Motor neuron (in vitro differentiated cells): ENCODE data around the gene FAM222A. TPM values are rescaled to one million over a fixed set of nuclear protein-coding genes. Genes with fewer than 3 reads are reported as not detected.
"Not testable (repeated sequence)": the region's sequence is repeated elsewhere in the genome, so short reads cannot be mapped to it uniquely, and the experiment has no call there.

Experiments
- ATAC-seq, 8 experiments: fragments of 200-7000 bp; cut with Tn5 transposase; replicated peaks in 6 of 8; 2 replicates each; pipeline ENCODE4 v1.8.0; 2021; ENCODE audit warnings: mild to moderate bottlenecking in 8 of 8, moderate library complexity in 8 of 8
- H3K27ac ChIP-seq, 2 donors: fragments of 250-450 bp; sonication (Bioruptor Pico); 2 replicates each; pipeline ENCODE4 v1.9.0; 2021; ENCODE audit warnings: antibody characterized with exemption in 2 of 2, mild to moderate bottlenecking in 2 of 2, moderate library complexity in 1 of 2
- H3K4me1 ChIP-seq, 2 donors: fragments of 250-450 bp; sonication (Bioruptor Pico); replicated peaks in 1 of 2; 2 replicates each; pipeline ENCODE4 v1.6.1; 2021; ENCODE audit warnings: antibody characterized with exemption in 2 of 2, mild to moderate bottlenecking in 2 of 2, moderate library complexity in 1 of 2
- H3K4me3 ChIP-seq, 5 donors: fragments of 250-450 bp; sonication (Bioruptor Pico); 2 replicates each; pipeline ENCODE4 v1.9.0; 2021; ENCODE audit warnings: antibody characterized with exemption in 5 of 5, mild to moderate bottlenecking in 5 of 5, moderate library complexity in 4 of 5
- WGBS, 10 experiments: fragments of 450-650 bp; shearing (Covaris generic); methylation state at CpG; one replicate each; pipeline ENCODE4 v1.0.0; 2022; 5-methylcytosine and 5-hydroxymethylcytosine counted together
- in situ Hi-C, 9 experiments: fragments of 400-800 bp; cut with MboI; loops; one replicate each; pipeline ENCODE4 v1.15.0; 2021; ENCODE audit warnings: low sequenced_read_pairs in 9 of 9, low pct_unique_long_range_greater_than_20kb in 2 of 9; ENCODE audit not compliant: unreplicated experiment in 9 of 9
- total RNA-seq, 8 experiments: library from RNA; unstranded; fragments of 300-600 nt; gene quantifications; 2 replicates each; pipeline versions ENCODE4 v1.2.3 to v1.2.4, GENCODE V29; 2022

FAM222A gene
- total RNA-seq, 8 experiments from 2014 or later = 0.73 to 17.8 (median 8.1) TPM

GRCh38 chr12:109681986-109682707 lies 31.5 kb upstream of the FAM222A start:
- in situ Hi-C loops = no loop called here
- Histone ChIP-seq H3K4me3 (no peak overlapping the region), H3K27ac (no peak overlapping the region), H3K4me1 (peaks cover 27 to 29% of the 10 kb centered on the region in 2 donors)
- ATAC-seq = peak in 3 of 8 experiments; percentile 71 to 94 (median 88)
- 6 to 100% (median 77%) methylated on average over 1 to 6 of the region's 7 CpGs for WGBS, 10 experiments

GRCh38 chr12:109682708-109683060 lies 30.9 kb upstream of the FAM222A start:
- in situ Hi-C loops = no loop called here

DNA sequence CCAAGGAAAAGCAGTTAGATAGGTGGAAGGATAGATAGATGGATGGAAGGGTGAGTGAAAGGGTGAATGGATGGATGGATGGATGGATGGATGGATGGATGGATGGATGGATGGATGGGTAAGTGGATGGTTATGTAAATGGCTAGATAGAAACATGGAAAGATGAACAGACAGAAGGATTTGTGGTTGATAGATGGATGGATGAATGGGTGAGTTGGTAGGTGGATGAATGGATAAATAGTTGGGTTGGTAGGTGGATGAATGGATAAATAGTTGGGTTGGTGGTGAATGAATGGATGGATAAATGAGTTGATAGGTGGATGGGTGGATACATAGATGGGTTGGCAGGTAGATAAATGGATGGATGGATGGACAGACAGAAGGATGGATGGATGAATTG lies 30.3 kb upstream of the FAM222A start:
- Histone ChIP-seq H3K27ac (no peak overlapping the region), H3K4me1 (peaks cover 16 to 17% of the 10 kb centered on the region in 2 donors), H3K4me3 (no peak overlapping the region)
- in situ Hi-C loops = no loop called here
- no peak for ATAC-seq

More at GRCh38 chr12:109682708-109683060, 30.9 kb upstream of the FAM222A start:
- Histone ChIP-seq H3K4me1 (peaks cover 22 to 24% of the 10 kb centered on the region in 2 donors), H3K4me3 (no peak overlapping the region), H3K27ac (no peak overlapping the region)
- WGBS, 10 experiments = 86 to 100% (median 100%) methylated on average over 1 of the region's 1 CpG; no CpG with 5 or more reads in 7 of the 10 experiments
- ATAC-seq = peak in 1 of 8 experiments; percentile 12

GRCh38 chr12:109685574-109686447 lies 27.8 kb upstream of the FAM222A start:
- 0 to 94% (median 82%) methylated on average over 1 to 5 of the region's 10 CpGs; no CpG with 5 or more reads in 2 of the 10 experiments for WGBS, 10 experiments
- in situ Hi-C loops = no loop called here
- peak in 1 of 8 experiments; percentile 50 for ATAC-seq
- H3K4me3 ChIP-seq = no peak overlapping the region
- H3K4me1 ChIP-seq = no peaks in the 10 kb centered on the region
- H3K27ac ChIP-seq = no peak overlapping the region

DNA sequence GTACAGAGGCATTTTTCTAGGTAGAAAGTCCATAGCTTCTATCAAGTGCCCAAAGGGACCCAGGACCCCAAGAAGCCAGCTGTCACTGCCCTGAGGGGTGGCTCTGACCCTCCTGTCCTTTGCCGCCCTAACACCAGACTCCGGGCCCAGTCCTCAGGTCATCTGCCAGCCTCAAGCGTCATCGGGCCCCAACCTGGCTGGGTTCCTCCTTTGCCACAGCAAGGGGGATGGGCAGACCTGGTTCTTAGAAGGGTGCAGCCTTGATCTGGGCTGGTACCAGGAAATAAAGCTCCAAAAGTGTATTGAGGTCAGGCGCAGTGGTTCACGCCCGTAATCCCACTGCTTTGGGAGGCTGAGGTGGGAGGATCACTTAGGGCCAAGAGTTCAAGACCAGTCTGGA lies 27.1 kb upstream of the FAM222A start:
- H3K4me3 ChIP-seq = no peak overlapping the region
- no peak overlapping the region for H3K27ac ChIP-seq
- in situ Hi-C loops = no loop called here
- WGBS, 10 experiments = 86 to 100% (median 95%) methylated on average over 3 to 7 of the region's 7 CpGs; no CpG with 5 or more reads in 6 of the 10 experiments
- H3K4me1 ChIP-seq = no peaks in the 10 kb centered on the region
- no peak for ATAC-seq

DNA sequence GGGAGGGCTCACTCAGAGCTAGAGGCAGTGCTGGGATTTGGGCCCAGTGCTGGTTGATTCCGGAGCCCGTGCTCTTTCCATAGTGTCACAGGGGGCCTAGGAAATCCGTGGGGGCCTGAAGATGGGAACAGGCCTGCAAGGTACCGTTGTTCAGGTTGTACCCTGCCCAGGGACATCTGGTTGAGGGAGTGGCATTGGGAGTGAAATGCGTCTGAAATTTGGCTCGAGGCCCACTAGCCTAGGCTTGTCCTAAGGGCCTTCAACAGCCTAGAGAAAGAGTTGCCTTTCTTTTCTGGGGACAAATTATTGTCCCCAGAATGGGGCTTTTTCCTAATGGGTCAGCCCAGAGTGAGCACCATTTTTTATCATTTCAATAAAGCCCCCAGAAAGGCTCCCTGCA lies 26.4 kb upstream of the FAM222A start:
- WGBS, 10 experiments = 24 to 81% (median 80%) methylated on average over 2 to 6 of the region's 6 CpGs; no CpG with 5 or more reads in 7 of the 10 experiments
- in situ Hi-C loops = no loop called here
- Histone ChIP-seq H3K4me3 (no peak overlapping the region), H3K27ac (no peak overlapping the region), H3K4me1 (no peaks in the 10 kb centered on the region)
- ATAC-seq = peak in 3 of 8 experiments; percentile 67 to 91 (median 79)

DNA sequence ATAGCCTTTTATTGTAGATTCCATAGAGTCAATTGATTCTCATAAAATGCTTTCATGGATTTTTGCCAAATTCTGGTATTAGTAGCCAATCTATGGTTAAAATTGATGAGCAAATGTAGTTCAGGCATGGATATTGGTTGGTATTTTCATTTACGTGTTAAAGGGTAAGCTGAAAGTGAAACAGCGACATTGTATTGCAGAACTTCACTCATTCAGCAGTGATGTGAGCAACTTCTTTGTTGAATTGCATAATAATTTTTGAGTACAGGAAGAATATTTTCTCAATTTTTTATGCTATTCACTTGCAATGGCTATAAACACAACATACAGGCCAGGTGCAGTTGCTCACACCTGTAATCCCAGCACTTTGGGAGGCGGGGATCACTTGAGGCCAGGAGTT lies 24.2 kb upstream of the FAM222A start:
- in situ Hi-C loops = no loop called here
- 10 to 100% (median 90%) methylated on average over 1 to 3 of the region's 3 CpGs for WGBS, 10 experiments
- Histone ChIP-seq H3K4me1 (no peaks in the 10 kb centered on the region), H3K4me3 (no peak overlapping the region), H3K27ac (no peak overlapping the region)
- ATAC-seq = no peak

GRCh38 chr12:109693160-109693559 lies 20.5 kb upstream of the FAM222A start:
- no peak for ATAC-seq
- WGBS, 10 experiments = 0 to 100% (median 88%) methylated on average over 1 of the region's 1 CpG; no CpG with 5 or more reads in 4 of the 10 experiments
- H3K4me3 ChIP-seq = no peak overlapping the region
- no peak overlapping the region for H3K27ac ChIP-seq
- H3K4me1 ChIP-seq = peaks cover 6 to 8% of the 10 kb centered on the region in 2 donors
- in situ Hi-C loops = no loop called here

DNA sequence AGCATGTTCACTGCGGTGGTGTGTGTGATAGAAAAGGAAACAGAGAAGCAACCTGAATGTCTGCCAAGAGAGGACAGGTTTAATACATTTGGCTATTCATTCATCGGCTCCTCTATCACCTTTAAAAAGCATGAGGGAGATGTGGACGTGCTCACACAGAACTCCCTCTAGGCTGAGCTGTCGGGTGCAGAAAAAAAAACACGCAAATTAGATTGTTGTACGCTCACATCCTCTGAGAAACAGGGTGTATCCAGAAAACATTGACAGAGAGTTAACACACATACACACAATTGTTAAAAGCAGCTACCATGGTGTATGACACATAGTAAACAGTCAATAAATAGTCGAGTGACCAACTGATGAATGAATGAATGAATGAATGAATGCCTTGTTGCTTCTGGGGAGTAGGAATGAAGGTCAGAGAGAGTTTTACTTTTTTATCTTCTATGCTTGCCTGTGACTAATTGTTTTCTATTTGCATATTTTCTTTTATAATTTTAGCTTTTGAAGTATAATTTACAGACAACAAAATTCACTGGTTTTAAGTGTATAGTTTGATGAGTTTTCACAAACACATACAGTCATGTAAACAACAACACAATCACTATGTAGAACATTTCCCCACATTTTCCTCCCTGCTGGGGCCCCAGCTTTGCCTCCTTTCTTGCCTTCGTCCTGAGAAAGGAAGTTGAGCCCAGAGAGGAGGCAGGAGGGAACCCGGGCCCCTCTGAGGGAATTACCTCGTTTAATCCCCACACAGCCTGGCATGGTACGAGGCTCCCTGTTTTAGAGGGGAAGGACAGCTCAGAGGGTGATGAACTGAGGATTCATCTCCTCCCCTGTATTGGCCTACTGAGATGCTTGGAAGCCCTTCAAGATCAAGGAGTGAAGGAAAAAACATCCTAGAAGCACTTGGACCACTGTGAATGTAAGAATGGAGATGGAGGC lies 19.7 kb upstream of the FAM222A start:
- Histone ChIP-seq H3K27ac (no peak overlapping the region), H3K4me1 (peaks cover 6 to 8% of the 10 kb centered on the region in 2 donors), H3K4me3 (no peak overlapping the region)
- peak in 3 of 8 experiments; percentile 19 to 50 (median 38) for ATAC-seq
- 24 to 80% (median 62%) methylated on average over 1 to 9 of the region's 11 CpGs for WGBS, 10 experiments
- in situ Hi-C loops = no loop called here

- H3K4me3 ChIP-seq, in situ Hi-C loops, H3K4me1 ChIP-seq, H3K27ac ChIP-seq, ATAC-seq: not testable (repeated sequence)
- WGBS, 10 experiments = 50 to 100% (median 67%) methylated on average over 1 to 3 of the region's 6 CpGs; no CpG with 5 or more reads in 5 of the 10 experiments
These were observed 19.0 kb upstream of the FAM222A start for GRCh38 chr12:109694629-109695028.

GRCh38 chr12:109695416-109695815 lies 18.2 kb upstream of the FAM222A start:
- in situ Hi-C loops = no loop called here
- Histone ChIP-seq H3K4me1 (peaks cover 6 to 8% of the 10 kb centered on the region in 2 donors), H3K4me3 (no peak overlapping the region), H3K27ac (no peak overlapping the region)
- WGBS, 10 experiments = 40 to 95% (median 81%) methylated on average over 1 to 5 of the region's 12 CpGs; no CpG with 5 or more reads in 2 of the 10 experiments
- no peak for ATAC-seq

DNA sequence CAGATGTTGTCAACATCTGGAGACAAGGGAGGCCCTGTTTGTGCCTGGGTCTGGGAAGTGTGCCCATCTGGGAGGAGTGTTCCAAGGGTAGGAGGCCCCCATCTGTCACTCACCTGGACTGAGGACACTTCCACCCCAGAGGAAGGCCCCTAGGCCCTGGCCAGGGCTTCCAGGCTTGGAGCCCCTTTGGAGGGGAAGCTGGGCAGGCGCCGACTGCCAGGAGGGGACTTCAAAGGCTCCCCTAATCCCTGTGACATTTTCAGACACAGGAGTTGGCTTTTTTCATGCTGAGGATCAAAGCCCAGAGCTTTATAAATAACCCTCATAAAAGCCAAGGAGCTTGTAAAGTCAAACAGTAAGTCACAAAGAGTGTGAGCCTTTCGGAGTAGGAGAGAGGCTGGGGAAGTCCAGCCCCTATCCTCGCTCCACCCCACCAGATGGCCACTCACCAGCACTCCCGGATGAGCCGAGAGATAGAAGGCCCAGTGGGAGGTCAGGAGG lies 17.6 kb upstream of the FAM222A start:
- 0 to 67% (median 24%) methylated on average over 1 to 5 of the region's 6 CpGs; no CpG with 5 or more reads in 3 of the 10 experiments for WGBS, 10 experiments
- H3K4me1 ChIP-seq = peaks cover 10 to 12% of the 10 kb centered on the region in 2 donors
- peak in 6 of 8 experiments; percentile 21 to 84 (median 38) for ATAC-seq
- in situ Hi-C loops = no loop called here
- H3K27ac ChIP-seq = peak overlapping the region; percentile 37 to 44
- H3K4me3 ChIP-seq = no peak overlapping the region
